Transverse colon (tissue), 4 donors: ENCODE data around the gene YPEL4. TPM values are rescaled to one million over a fixed set of nuclear protein-coding genes. Genes with fewer than 3 reads are reported as not detected.
"Not testable (repeated sequence)": the region's sequence is repeated elsewhere in the genome, so short reads cannot be mapped to it uniquely, and the experiment has no call there.

Experiments
- DNase-seq: peaks from one replicate; pipeline ENCODE4 v3.0.0-alpha.2; 2019
- H3K27ac ChIP-seq, 4 donors: fragments of 200-600 bp; sonication (generic); 2 replicates each; pipeline ENCODE4 v1.5.1; 2016 to 2018; ENCODE audit warnings: inconsistent platforms in 4 of 4
- H3K27me3 ChIP-seq: fragments of 200-600 bp; sonication (generic); 2 replicates; pipeline ENCODE4 v1.5.1; 2017; ENCODE audit warnings: inconsistent platforms
- H3K36me3 ChIP-seq, 4 donors: fragments of 200-600 bp; sonication (generic); 2 replicates each; pipeline ENCODE4 v1.5.1; 2017 to 2019; ENCODE audit warnings: inconsistent platforms in 4 of 4
- H3K4me1 ChIP-seq, 4 donors: fragments of 200-600 bp; sonication (generic); 2 replicates each; pipeline ENCODE4 v1.5.1; 2017 to 2020; ENCODE audit warnings: inconsistent platforms in 4 of 4
- H3K4me3 ChIP-seq, 4 donors: fragments of 200-600 bp; sonication (generic); 1 replicate in 1 of 4; 2 replicates in 3 of 4; pipeline versions ENCODE4 v1.5.1 to v1.6.1; 2017 to 2019; ENCODE audit warnings: inconsistent platforms in 4 of 4
- H3K9me3 ChIP-seq, 2 donors: fragments of 200-600 bp; sonication (generic); 2 replicates each; pipeline ENCODE4 v1.5.1; 2017 to 2019; ENCODE audit warnings: inconsistent platforms in 2 of 2
- CTCF ChIP-seq, 5 experiments: fragments of 200-600 bp in 3 of 5; fragments of 450-650 bp in 2 of 5; sonication (generic) in 3 of 5; IDR thresholded peaks; 1 replicate in 2 of 5; 2 replicates in 3 of 5; pipeline ENCODE4 v1.5.1; 2016 to 2017; ENCODE audit warnings: antibody characterized with exemption in 5 of 5, inconsistent platforms in 3 of 5, mild to moderate bottlenecking in 2 of 5, moderate library complexity in 1 of 5
- EP300 ChIP-seq: sonication (generic); formaldehyde crosslinking; IDR thresholded peaks from one replicate; pipeline ENCODE4 v1.6.1; 2017; ENCODE audit warnings: antibody characterized with exemption, low read depth
- POLR2A ChIP-seq: fragments of 450-650 bp; IDR thresholded peaks from one replicate; pipeline ENCODE4 v1.6.1; 2016; ENCODE audit warnings: antibody characterized with exemption, mild to moderate bottlenecking, moderate library complexity
- POLR2AphosphoS5 ChIP-seq, 3 donors: sonication (generic); formaldehyde crosslinking; IDR thresholded peaks; one replicate each; pipeline ENCODE4 v1.6.1; 2016; ENCODE audit warnings: antibody characterized with exemption in 3 of 3
- WGBS, 2 donors: methylation state at CpG; one replicate each; pipeline ENCODE4 v1.1.5; 2018; ENCODE audit warnings: low coverage in 1 of 2; 5-methylcytosine and 5-hydroxymethylcytosine counted together
- in situ Hi-C, 4 donors: fragments of 200-750 bp; cut with MboI; loops; one replicate each; pipeline versions ENCODE4 v1.15.0 to v1.15.1; 2017; ENCODE audit warnings: low sequenced_read_pairs in 3 of 4, low pct_ligation_motif_present in 1 of 4, low pct_unique_long_range_greater_than_20kb in 1 of 4
- intact Hi-C: fragments of 100-400 bp; cut with DNase I; formaldehyde crosslinking; loops from one replicate; pipeline ENCODE4 v1.15.1; 2023; ENCODE audit warnings: low total_unique reads
- total RNA-seq, 4 donors: library from RNA; depleted of rRNA; stranded (reverse); fragments of >200 nt; gene quantifications; one replicate each; pipeline ENCODE4 v1.1.0, GENCODE V29; 2016

Gene YPEL4
- total RNA-seq = under 1 TPM in 2 of 4 donors, not detected in 2; 0.68 to 0.95 TPM

GRCh38 chr11:57649826-57650738, at the start of gene YPEL4:
YPEL4 (minus strand) TSS chr11:57649912; CDS start chr11:57647107, 2,805 bp downstream.
- Histone ChIP-seq H3K4me1 (peaks cover 6 to 50% (median 10%) of the 10 kb centered on the region in 4 donors), H3K27me3 (peaks cover 55% of the 10 kb centered on the region), H3K27ac (peak within 1 kb of the TSS in 1 of 4 donors; percentile 36), H3K9me3 (no peaks in the 10 kb centered on the region), H3K36me3 (no peaks in the 10 kb centered on the region), H3K4me3 (peak within 1 kb of the TSS; percentile 1 to 46 (median 14))
- no peak for TF ChIP-seq CTCF (IDR thresholded peaks at IDR 0.05)
- TF ChIP-seq POLR2AphosphoS5 (IDR thresholded peaks at IDR 0.05) = peak in 2 of 3 donors; percentile 34 to 47
- WGBS, 2 donors = 18 to 52% methylated on average over 7 to 15 of the region's 15 CpGs
- peak; percentile 57 for DNase-seq
- intact Hi-C loops (no loop called here), in situ Hi-C loops (loop anchor here (10.0 to 25.0 kb wide), 4 partner anchors 85 to 313 kb away; partner anchors contain the start of genes P2RX3 (in 2 of the 4), RTN4RL2 (in 2 of the 4), SSRP1 (in 2 of the 4) and UBE2L6 (in 1 of the 4))

- 83% methylated on average over 15 of the region's 18 CpGs; no CpG with 5 or more reads in 1 of the 2 donors for WGBS, 2 donors
- Histone ChIP-seq H3K4me3 (no peak overlapping the region), H3K36me3 (peaks cover 0 to 70% (median 33%) of the 10 kb centered on the region in 4 donors), H3K27me3 (no peaks in the 10 kb centered on the region), H3K27ac (no peak overlapping the region), H3K9me3 (no peaks in the 10 kb centered on the region), H3K4me1 (no peaks in the 10 kb centered on the region)
- in situ Hi-C loops (loop anchor here in 1 of 4 donors (25.0 kb wide), 1 partner anchor 113 kb away; no protein-coding TSS in a partner anchor), intact Hi-C loops (no loop called here)
- DNase-seq = no peak
- no peak for TF ChIP-seq CTCF (IDR thresholded peaks at IDR 0.05)
- TF ChIP-seq EP300 = no peak
- no peak for TF ChIP-seq POLR2AphosphoS5 (IDR thresholded peaks at IDR 0.05)
- no peak for TF ChIP-seq POLR2A
Observed at GRCh38 chr11:57698843-57699365, 49.2 kb upstream of the YPEL4 start.

GRCh38 chr11:57690474-57690873, 40.8 kb upstream of the YPEL4 start:
- DNase-seq, H3K9me3 ChIP-seq, H3K4me3 ChIP-seq, H3K4me1 ChIP-seq, intact Hi-C loops, H3K27ac ChIP-seq, H3K27me3 ChIP-seq: not testable (repeated sequence)
- 96 to 98% methylated on average over 5 of the region's 5 CpGs for WGBS, 2 donors
- in situ Hi-C loops = loop anchor here in 1 of 4 donors (25.0 kb wide), 1 partner anchor 122 kb away; no protein-coding TSS in a partner anchor
- peaks cover 0 to 94% (median 46%) of the 10 kb centered on the region in 4 donors for H3K36me3 ChIP-seq

GRCh38 chr11:57681168-57681567, 31.5 kb upstream of the YPEL4 start:
- Histone ChIP-seq H3K9me3 (no peaks in the 10 kb centered on the region), H3K27ac (no peak overlapping the region), H3K27me3 (no peaks in the 10 kb centered on the region), H3K36me3 (peaks cover 0 to 31% (median 9%) of the 10 kb centered on the region in 4 donors), H3K4me1 (peaks cover 0 to 28% (median 0%) of the 10 kb centered on the region in 4 donors), H3K4me3 (no peak overlapping the region)
- in situ Hi-C loops (loop anchor here in 1 of 4 donors (25.0 kb wide), 1 partner anchor 131 kb away; no protein-coding TSS in a partner anchor), intact Hi-C loops (no loop called here)
- no peak for DNase-seq
- TF ChIP-seq POLR2A = no peak
- TF ChIP-seq POLR2AphosphoS5 (IDR thresholded peaks at IDR 0.05) = no peak
- 65% methylated on average over 1 of the region's 1 CpG; no CpG with 5 or more reads in 1 of the 2 donors for WGBS, 2 donors

GRCh38 chr11:57680552-57680874, 30.8 kb upstream of the YPEL4 start:
- Histone ChIP-seq H3K27me3 (no peaks in the 10 kb centered on the region), H3K4me3 (no peak overlapping the region), H3K9me3 (no peaks in the 10 kb centered on the region), H3K4me1 (peaks cover 0 to 30% (median 0%) of the 10 kb centered on the region in 4 donors), H3K36me3 (peaks cover 0 to 28% (median 9%) of the 10 kb centered on the region in 4 donors), H3K27ac (peak overlapping the region in 1 of 4 donors; percentile 16)
- TF ChIP-seq POLR2A (no peak), CTCF (IDR thresholded peaks at IDR 0.05) (no peak), EP300 (no peak), POLR2AphosphoS5 (IDR thresholded peaks at IDR 0.05) (no peak)
- intact Hi-C loops (no loop called here), in situ Hi-C loops (loop anchor here in 1 of 4 donors (25.0 kb wide), 1 partner anchor 132 kb away; no protein-coding TSS in a partner anchor)
- 72 to 81% methylated on average over 2 of the region's 2 CpGs for WGBS, 2 donors
- DNase-seq = no peak
